Endothelial cell of umbilical vein (primary cell): ENCODE results near the gene HSP90B1. TPM values are rescaled to one million over a fixed set of nuclear protein-coding genes. Genes with fewer than 3 reads are reported as not detected.
A peak's percentile ranks its signal among the peaks of the same experiment; 100 is the strongest.

Experiments
- BruUV-seq: library from RNA; stranded (reverse); fragments of 400-500 nt; replicated peaks from 2 replicates; lab custom pipeline; 2021; lab: Mats Ljungman, UMichigan
- CTCF ChIA-PET: fragments of 300-600, 350-600 bp; sonication (Branson Sonifier 250); formaldehyde crosslinking; loops from one replicate; lab custom pipeline; 2021; ENCODE audit warnings: antibody characterized with exemption, inconsistent platforms; lab: Charles Lee
- POLR2A ChIA-PET: fragments of 300-600, 350-600 bp; sonication (Branson Sonifier 250); formaldehyde crosslinking; loops from one replicate; lab custom pipeline; 2021; ENCODE audit warnings: antibody characterized with exemption, inconsistent platforms; lab: Charles Lee
- DNase-seq: peaks from one replicate; pipeline ENCODE4 v3.0.0-alpha.2; 2011; ENCODE audit warnings: low read depth, low spot score
- FAIRE-seq: peaks from 2 replicates; lab custom pipeline; 2011; peaks lifted over from hg19 to GRCh38; lab: Jason Lieb, UNC
- H2AFZ ChIP-seq: 2 replicates; pipeline ENCODE4 v1.6.0; 2012; ENCODE audit warnings: low read depth, low read length, control low read depth, inconsistent platforms
- H3K27ac ChIP-seq: 2 replicates; pipeline ENCODE4 v1.5.1; 2011; ENCODE audit warnings: low read depth, mild to moderate bottlenecking, control low read depth, low read length, moderate library complexity; ENCODE audit not compliant: insufficient read depth
- H3K27me3 ChIP-seq, 2 experiments: 2 replicates each; pipeline versions ENCODE4 v1.6.0 to v1.6.1; 2011; ENCODE audit warnings: low read length in 2 of 2, mixed read lengths in 1 of 2; ENCODE audit not compliant: control insufficient read depth in 2 of 2, insufficient read depth in 2 of 2
- H3K36me3 ChIP-seq, 2 experiments: 2 replicates in 1 of 2; 3 replicates in 1 of 2; pipeline ENCODE4 v1.5.1; 2011; ENCODE audit warnings: low read length in 2 of 2, mild to moderate bottlenecking in 1 of 2, moderate library complexity in 1 of 2; ENCODE audit not compliant: control insufficient read depth in 2 of 2, insufficient read depth in 2 of 2; ENCODE audit errors: extremely low read depth in 1 of 2
- H3K4me1 ChIP-seq: 3 replicates; pipeline ENCODE4 v1.5.1; 2011; ENCODE audit warnings: mild to moderate bottlenecking, low read length; ENCODE audit not compliant: control insufficient read depth, insufficient read depth; ENCODE audit errors: extremely low read depth
- H3K4me2 ChIP-seq: 2 replicates; pipeline ENCODE4 v1.6.1; 2011; ENCODE audit warnings: low read length, control low read depth, mixed read lengths; ENCODE audit not compliant: insufficient read depth
- H3K4me3 ChIP-seq, 3 experiments: fragments of 200-600 bp in 1 of 3; sonication (generic), shearing (Covaris generic) in 1 of 3; replicated peaks in 1 of 3; 2 replicates each; pipeline ENCODE4 v1.5.1; 2011 to 2016; ENCODE audit warnings: control low read depth in 3 of 3, low read length in 3 of 3, mild to moderate bottlenecking in 2 of 3, inconsistent platforms in 1 of 3, low read depth in 1 of 3, moderate library complexity in 1 of 3; ENCODE audit not compliant: insufficient read depth in 1 of 3
- H3K79me2 ChIP-seq: 2 replicates; pipeline ENCODE4 v1.6.0; 2012; ENCODE audit warnings: low read length, inconsistent platforms; ENCODE audit not compliant: control insufficient read depth, insufficient read depth
- H3K9ac ChIP-seq: replicated peaks from 2 replicates; pipeline ENCODE3; 2011; ENCODE audit warnings: low read length, control low read depth; ENCODE audit not compliant: insufficient read depth; ENCODE audit errors: extremely low read depth
- H3K9me1 ChIP-seq: replicated peaks from 3 replicates; pipeline ENCODE4 v1.6.0; 2011; ENCODE audit warnings: mild to moderate bottlenecking, low read length; ENCODE audit not compliant: control insufficient read depth, insufficient read depth; ENCODE audit errors: extremely low read depth
- H3K9me3 ChIP-seq: replicated peaks from 2 replicates; pipeline ENCODE4 v1.5.1; 2012; ENCODE audit warnings: low read length, inconsistent platforms; ENCODE audit not compliant: control insufficient read depth, insufficient read depth
- H4K20me1 ChIP-seq: replicated peaks from 2 replicates; pipeline ENCODE3; 2011; ENCODE audit warnings: mild to moderate bottlenecking, low read length; ENCODE audit not compliant: control insufficient read depth, insufficient read depth; ENCODE audit errors: extremely low read depth
- GATA2 ChIP-seq: IDR thresholded peaks from 2 replicates; pipeline ENCODE4 v1.7.0; 2011; ENCODE audit warnings: low read depth, mild to moderate bottlenecking, moderate library complexity, mixed read lengths, low read length; ENCODE audit not compliant: insufficient read length, insufficient read depth
- JUN ChIP-seq: IDR thresholded peaks from 2 replicates; pipeline ENCODE4 v1.6.1; 2011; ENCODE audit warnings: borderline replicate concordance, low read depth; ENCODE audit not compliant: insufficient read length, insufficient read depth
- MYC ChIP-seq: IDR thresholded peaks from one replicate; pipeline ENCODE4 v1.6.1; 2011; ENCODE audit warnings: mild to moderate bottlenecking, low read depth, low read length
- POLR2A ChIP-seq: IDR thresholded peaks from 2 replicates; pipeline ENCODE4 v1.6.1; 2012; ENCODE audit warnings: low read depth, mild to moderate bottlenecking, control low read depth, low read length
- POLR2AphosphoS5 ChIP-seq: IDR thresholded peaks from 2 replicates; pipeline ENCODE4 v1.6.1; 2012; ENCODE audit warnings: low read depth, mild to moderate bottlenecking, control low read depth, low read length, moderate library complexity; ENCODE audit not compliant: insufficient read depth
- dilution Hi-C: fragments of 300-500 bp; cut with MboI; formaldehyde crosslinking; loops from one replicate; pipeline ENCODE4 v1.15.0; 2019; ENCODE audit warnings: low sequenced_read_pairs; ENCODE audit not compliant: extremely low pct_ligation_motif_present
- intact Hi-C: fragments of 100-400 bp; cut with micrococcal nuclease; formaldehyde crosslinking; loops from one replicate; pipeline ENCODE4 v1.10.0; 2022
- polyA plus RNA-seq, 4 experiments: library from polyadenylated mRNA; depleted of rRNA in 3 of 4; stranded (reverse) in 3 of 4; unstranded in 1 of 4; fragments of >200 nt; gene quantifications; 2 replicates each; pipeline versions ENCODE4 v1.2.1 to v1.2.3, GENCODE V29; 2011 to 2012; ENCODE audit warnings: missing spikeins in 1 of 4
- total RNA-seq: library from RNA; stranded (reverse); gene quantifications from 2 replicates; pipeline ENCODE4 v1.2.3, GENCODE V29; 2021
- TF ChIP-seq, protein P1 (sequence below), 2 donors: IDR thresholded peaks; 1 replicate in 1 of 2; 2 replicates in 1 of 2; pipeline ENCODE4 v1.5.1; 2011; ENCODE audit warnings: low read length in 2 of 2, mild to moderate bottlenecking in 2 of 2, moderate library complexity in 2 of 2, control low read depth in 1 of 2, inconsistent platforms in 1 of 2, low read depth in 1 of 2; ENCODE audit not compliant: insufficient read depth in 1 of 2; ENCODE audit errors: extremely low read depth in 1 of 2

Gene HSP90B1
- total and polyA plus RNA-seq, 2 donors (not counting 3 experiments of a cell fraction or from before 2014, with no cell fraction given): 310 to 1,310 TPM

DNA sequence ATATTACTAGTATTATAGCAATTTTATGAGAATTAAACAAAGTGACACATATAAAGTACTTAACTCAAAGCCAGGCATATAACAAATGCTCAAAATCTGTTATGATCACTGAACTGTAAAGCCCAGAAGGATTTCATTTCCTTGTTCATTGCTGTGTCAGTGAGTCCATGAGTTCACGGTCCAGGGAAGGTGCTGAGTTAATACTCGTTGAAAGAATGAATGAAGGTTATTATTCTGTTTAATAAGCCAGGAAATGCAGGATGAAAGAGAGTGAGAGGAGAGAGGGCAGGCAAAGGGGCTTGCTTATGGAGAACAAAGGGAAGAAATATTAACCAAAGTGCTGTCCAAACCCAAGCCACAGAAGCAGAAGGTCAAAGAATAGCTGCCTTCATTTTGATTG lies 48.9 kb upstream of the HSP90B1 start:
- DNase-seq (peak; percentile 7), FAIRE-seq (no peak)
- no peak overlapping the region for H3K4me2 ChIP-seq
- peaks cover 6% of the 10 kb centered on the region for H3K4me1 ChIP-seq
- ChIA-PET CTCF (interaction anchor here (1.9 to 2.1 kb wide), 2 partner anchors 10 to 110 kb away, joined by 4 to 12 read pairs; no protein-coding TSS in a partner anchor), POLR2A (no interaction called here)
- H3K9ac ChIP-seq: no peak overlapping the region
- H3K27me3 ChIP-seq: peaks cover 0 to 7% of the 10 kb centered on the region in 2 experiments
- H3K36me3 ChIP-seq: no peaks in the 10 kb centered on the region
- H3K27ac ChIP-seq: no peak overlapping the region
- H3K9me1 ChIP-seq: no peaks in the 10 kb centered on the region
- BruUV-seq: no TSS peak
- dilution Hi-C loops: no loop called here
- no peaks in the 10 kb centered on the region for H4K20me1 ChIP-seq
- no peak for TF ChIP-seq JUN
- no peak for TF ChIP-seq GATA2
- TF ChIP-seq, protein P1, sequence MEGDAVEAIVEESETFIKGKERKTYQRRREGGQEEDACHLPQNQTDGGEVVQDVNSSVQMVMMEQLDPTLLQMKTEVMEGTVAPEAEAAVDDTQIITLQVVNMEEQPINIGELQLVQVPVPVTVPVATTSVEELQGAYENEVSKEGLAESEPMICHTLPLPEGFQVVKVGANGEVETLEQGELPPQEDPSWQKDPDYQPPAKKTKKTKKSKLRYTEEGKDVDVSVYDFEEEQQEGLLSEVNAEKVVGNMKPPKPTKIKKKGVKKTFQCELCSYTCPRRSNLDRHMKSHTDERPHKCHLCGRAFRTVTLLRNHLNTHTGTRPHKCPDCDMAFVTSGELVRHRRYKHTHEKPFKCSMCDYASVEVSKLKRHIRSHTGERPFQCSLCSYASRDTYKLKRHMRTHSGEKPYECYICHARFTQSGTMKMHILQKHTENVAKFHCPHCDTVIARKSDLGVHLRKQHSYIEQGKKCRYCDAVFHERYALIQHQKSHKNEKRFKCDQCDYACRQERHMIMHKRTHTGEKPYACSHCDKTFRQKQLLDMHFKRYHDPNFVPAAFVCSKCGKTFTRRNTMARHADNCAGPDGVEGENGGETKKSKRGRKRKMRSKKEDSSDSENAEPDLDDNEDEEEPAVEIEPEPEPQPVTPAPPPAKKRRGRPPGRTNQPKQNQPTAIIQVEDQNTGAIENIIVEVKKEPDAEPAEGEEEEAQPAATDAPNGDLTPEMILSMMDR (IDR thresholded peaks at IDR 0.05; ENCODE audit: extremely low read depth in 1 of 2, insufficient read depth in 1 of 2, low read depth in 1 of 2, low read length in 2 of 2): no peak
- TF ChIP-seq MYC: no peak
- TF ChIP-seq POLR2AphosphoS5: no peak
- TF ChIP-seq POLR2A: no peak
- H2AFZ ChIP-seq: no peak overlapping the region
- H3K79me2 ChIP-seq: no peaks in the 10 kb centered on the region
- H3K9me3 ChIP-seq: no peaks in the 10 kb centered on the region
- intact Hi-C loops: loop anchor here (2.0 kb wide), 1 partner anchor 176 kb away; no protein-coding TSS in a partner anchor
- H3K4me3 ChIP-seq: no peak overlapping the region
